ENCODE data around the gene HIBADH.
A peak's percentile ranks its signal among the peaks of the same experiment; 100 is the strongest.
"Not testable (repeated sequence)": the region's sequence is repeated elsewhere in the genome, so short reads cannot be mapped to it uniquely, and the experiment has no call there.

HIBADH gene

GRCh38 chr7:27678617-27679260, 16.1 kb upstream of the HIBADH start:
- no peak for DNase-seq

- no peak for DNase-seq
These were observed 15.4 kb upstream of the HIBADH start for GRCh38 chr7:27677912-27678612.

GRCh38 chr7:27674126-27674525, 11.4 kb upstream of the HIBADH start:
- not testable (repeated sequence) for DNase-seq

- no peak for DNase-seq
These were observed 9.0 kb upstream of the HIBADH start for GRCh38 chr7:27671675-27672074.

DNA sequence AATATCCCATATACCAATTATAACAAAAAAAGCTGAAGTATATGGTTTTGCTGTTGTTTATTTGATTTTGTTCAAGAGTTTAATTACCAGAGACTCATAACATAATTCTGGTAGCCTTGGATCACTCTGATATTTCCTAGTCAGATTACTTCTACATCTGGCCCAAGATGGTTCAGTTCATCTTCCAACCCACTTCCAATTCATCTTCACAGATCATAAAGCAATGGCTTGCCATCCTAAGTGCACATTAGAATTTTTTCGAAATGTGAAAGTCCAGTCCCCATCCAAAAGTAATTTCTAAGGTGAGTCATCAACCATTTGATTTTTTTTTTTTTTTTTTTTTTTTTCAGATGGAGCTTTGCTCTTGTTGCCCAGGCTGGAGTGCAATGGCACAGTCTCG, 8.0 kb upstream of the HIBADH start:
- DNase-seq, result no peak

- no peak for DNase-seq
These were observed 7.5 kb upstream of the HIBADH start for GRCh38 chr7:27670177-27670576.

GRCh38 chr7:27665531-27665930, 2.8 kb upstream of the HIBADH start:
- no peak for DNase-seq

- DNase-seq, result no peak
These were observed 1.3 kb upstream of the HIBADH start for GRCh38 chr7:27663989-27664331.

- DNase-seq, result peak; percentile 5
These were observed 733 bp downstream of the HIBADH start for GRCh38 chr7:27661811-27662489.

- DNase-seq, result no peak
These were observed 6.0 kb downstream of the HIBADH start for GRCh38 chr7:27656724-27657123.

DNA sequence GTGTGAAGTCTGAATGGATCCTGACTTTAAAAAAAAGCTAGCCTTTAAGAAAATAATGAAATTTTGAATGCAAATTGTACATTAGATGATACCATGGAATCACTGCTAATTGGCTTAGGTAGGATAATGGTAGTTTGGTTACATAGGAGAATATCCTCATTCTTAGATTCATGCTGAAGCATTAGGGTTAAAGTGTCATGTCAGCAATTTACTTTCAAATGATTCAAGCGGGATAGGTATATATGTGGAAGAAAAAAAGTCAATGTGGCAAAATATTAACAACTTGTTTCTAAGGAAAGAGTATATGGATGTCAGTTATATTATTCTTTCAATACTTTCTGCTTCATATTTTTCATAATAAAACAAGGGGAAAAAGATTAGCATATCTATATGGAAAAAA, 7.5 kb downstream of the HIBADH start:
- no peak for DNase-seq

DNA sequence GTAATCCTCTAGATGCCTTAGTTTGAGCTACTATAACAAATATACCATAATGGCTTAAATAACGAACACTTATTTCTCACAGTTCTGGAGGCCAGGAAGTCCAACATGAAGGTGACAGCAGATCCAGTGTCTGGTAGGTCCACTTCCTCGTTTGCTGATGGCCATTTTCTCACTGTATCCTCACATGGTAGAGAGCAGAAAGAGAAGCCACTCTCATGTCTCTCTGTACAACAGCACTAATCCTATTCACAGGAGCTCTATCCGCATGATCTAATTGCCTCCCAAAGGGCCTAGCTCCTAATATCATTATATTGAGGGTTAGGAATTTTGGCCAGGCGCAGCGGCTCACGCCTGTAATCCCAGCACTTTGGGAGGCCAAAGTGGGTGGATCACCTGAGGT, 10.2 kb downstream of the HIBADH start:
- DNase-seq, result no peak

- no peak for DNase-seq
These were observed 11.0 kb downstream of the HIBADH start for GRCh38 chr7:27651702-27652101.

- DNase-seq, result no peak
These were observed 12.4 kb downstream of the HIBADH start for GRCh38 chr7:27650283-27650682.

DNA sequence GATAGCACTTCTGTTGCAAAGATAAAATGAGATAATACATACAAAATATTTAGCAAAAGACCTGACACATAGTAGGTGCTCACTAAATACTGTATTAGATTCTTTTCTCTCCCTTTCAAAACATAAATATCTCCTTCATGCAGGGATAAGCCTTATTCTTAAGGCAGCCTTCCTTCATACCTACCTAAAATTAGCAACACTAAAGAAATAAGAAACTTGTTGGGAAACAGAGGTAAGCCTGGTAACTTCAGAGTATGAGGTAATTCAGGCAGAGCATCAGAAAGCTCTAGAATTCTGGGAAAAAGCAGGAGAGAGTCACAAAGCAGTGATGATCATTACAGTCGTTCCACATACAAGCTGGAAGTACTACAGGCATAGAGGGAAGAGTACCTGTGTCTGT, 15.2 kb downstream of the HIBADH start:
- no peak for DNase-seq

- DNase-seq, result no peak
These were observed 15.6 kb downstream of the HIBADH start for GRCh38 chr7:27647046-27647445.

DNA sequence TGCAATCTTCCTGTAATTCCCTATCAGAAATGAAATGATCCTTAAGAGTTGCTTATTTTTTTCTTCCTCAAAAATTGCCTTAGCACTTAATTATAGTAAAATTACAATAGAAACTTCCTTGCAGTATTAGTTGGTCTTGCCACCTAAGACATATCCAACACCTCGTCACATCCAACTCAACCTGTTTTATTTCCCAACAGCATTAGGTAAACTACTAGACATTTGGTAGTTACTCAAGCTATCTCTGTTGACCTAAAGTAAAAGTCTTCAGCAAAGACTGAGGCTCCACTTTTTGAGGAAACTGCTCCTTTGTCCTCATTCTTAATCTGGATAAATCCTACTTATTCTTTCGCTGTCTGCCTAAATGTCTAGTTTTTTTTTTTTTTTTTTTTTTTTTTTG, 20.4 kb downstream of the HIBADH start:
- no peak for DNase-seq

DNA sequence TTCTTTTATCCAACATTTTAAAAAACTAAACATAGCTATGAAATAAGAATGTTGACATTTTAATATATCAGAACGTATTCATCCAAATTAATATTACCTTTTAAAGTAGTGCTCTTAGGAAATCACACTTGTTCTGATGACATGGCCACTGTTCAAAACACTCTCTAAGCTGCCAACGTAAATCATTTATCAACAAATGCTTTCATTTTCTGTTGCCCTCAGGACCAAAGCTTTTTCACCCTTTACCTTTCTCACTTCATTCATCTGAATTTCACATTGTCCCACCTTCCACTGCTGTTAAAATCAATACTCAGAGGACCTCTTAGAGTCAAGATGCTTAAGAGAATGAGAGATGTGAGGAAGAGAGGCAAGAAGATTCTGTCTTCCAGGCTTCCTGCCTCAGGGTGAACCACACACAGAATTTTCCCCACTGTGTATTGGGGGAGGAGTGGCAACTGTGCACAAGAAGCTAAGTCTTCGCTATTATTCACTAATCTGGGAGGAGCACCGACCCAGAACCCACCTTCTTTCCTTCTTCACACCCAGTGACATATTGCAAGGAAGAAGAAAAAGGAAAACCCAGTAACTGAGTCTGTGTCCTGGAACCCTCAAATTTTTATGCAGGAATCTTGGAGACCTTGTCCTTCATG, 21.0 kb downstream of the HIBADH start:
- no peak for DNase-seq

DNA sequence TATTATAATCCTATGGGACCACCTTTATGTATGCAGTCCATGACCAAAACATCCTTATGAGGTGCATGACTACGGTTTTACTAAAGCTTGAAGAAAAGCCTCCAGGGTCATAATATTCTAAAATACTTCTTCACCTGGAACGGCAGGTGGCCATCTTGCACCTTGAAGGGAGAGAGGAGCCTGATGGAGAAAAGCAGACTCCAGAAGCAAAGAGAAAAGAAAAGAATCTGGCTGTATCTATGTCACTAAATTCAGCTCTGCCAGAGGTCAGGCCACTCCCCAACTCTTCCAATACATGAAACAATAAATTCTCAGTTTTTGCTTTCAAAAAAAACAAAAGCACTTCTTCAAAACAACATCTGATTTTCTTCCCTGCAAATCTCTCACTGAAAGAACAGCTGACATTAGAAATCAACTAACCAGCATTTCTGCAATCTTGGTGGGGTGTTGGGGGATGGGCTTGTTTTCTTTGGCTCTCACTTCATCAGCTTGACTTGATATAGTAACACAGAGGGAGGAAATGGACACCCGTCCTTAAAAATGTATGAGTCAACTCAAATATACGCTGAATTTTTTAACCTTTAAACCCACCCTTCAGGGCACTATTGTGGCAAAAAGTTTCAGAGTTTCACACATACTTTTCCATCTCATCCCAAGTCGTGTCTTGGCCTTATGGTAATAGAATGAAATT, 21.7 kb downstream of the HIBADH start:
- no peak for DNase-seq

DNA sequence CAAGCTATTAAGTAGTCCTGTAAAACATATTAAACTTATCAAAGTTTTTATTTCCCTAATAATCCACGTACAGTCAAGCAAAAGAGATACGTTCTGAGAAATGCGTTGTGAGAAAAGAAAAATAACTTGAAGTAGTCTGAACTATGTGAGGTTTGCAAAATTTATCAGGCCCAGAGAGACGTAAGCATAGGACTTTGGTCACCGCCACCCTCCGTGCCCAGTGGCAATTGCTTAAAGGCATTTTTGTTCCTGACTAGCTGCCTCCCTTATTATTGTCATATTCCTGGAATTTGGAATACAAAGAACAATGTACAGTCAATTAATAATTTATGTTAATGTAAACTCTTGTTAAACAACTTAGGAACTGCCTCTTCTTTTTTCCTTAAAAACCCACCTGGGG, 22.8 kb downstream of the HIBADH start:
- no peak for DNase-seq

- not testable (repeated sequence) for DNase-seq
These were observed 23.6 kb downstream of the HIBADH start for GRCh38 chr7:27639048-27639447.

- no peak for DNase-seq
These were observed 26.2 kb downstream of the HIBADH start for GRCh38 chr7:27636326-27637006.

GRCh38 chr7:27635728-27636127, 27.0 kb downstream of the HIBADH start:
- no peak for DNase-seq

Measured in CD4-positive, alpha-beta T cell treated with Interleukin-17A for 1 hour (primary cell).